ENCODE results near the gene COX7A2.

COX7A2 gene

GRCh38 chr6:75220357-75220756 lies 23.2 kb downstream of the COX7A2 start:
- DNase-seq (ENCODE audit: low read depth) = no peak

- no peak for DNase-seq (ENCODE audit: low read depth)
Measured at GRCh38 chr6:75219263-75219662, 24.3 kb downstream of the COX7A2 start.

- no peak for DNase-seq (ENCODE audit: low read depth)
Measured at GRCh38 chr6:75217193-75217592, 26.4 kb downstream of the COX7A2 start.

- no peak for DNase-seq (ENCODE audit: low read depth)
Measured at GRCh38 chr6:75215291-75215690, 28.3 kb downstream of the COX7A2 start.

- no peak for DNase-seq (ENCODE audit: low read depth)
Measured at GRCh38 chr6:75213732-75214131, 29.9 kb downstream of the COX7A2 start.

GRCh38 chr6:75213112-75213511 lies 30.5 kb downstream of the COX7A2 start:
- DNase-seq (ENCODE audit: low read depth) = no peak

- DNase-seq (ENCODE audit: low read depth) = no peak
Measured at GRCh38 chr6:75211920-75212590, 31.5 kb downstream of the COX7A2 start.

- DNase-seq (ENCODE audit: low read depth) = no peak
Measured at GRCh38 chr6:75210885-75211739, 32.5 kb downstream of the COX7A2 start.

- no peak for DNase-seq (ENCODE audit: low read depth)
Measured at GRCh38 chr6:75209184-75209723, 34.3 kb downstream of the COX7A2 start.

- DNase-seq (ENCODE audit: low read depth) = peak; percentile 62
Measured at GRCh38 chr6:75208298-75209183, 35.1 kb downstream of the COX7A2 start.

- DNase-seq (ENCODE audit: low read depth) = no peak
Measured at GRCh38 chr6:75206576-75207342, 36.8 kb downstream of the COX7A2 start.

- DNase-seq (ENCODE audit: low read depth) = no peak
Measured at GRCh38 chr6:75205776-75206575, 37.6 kb downstream of the COX7A2 start, which contains the start of gene COL12A1. COL12A1 (minus strand) TSS chr6:75206053; CDS start chr6:75202792, 3,261 bp downstream.

- DNase-seq (ENCODE audit: low read depth) = no peak
Measured at GRCh38 chr6:75204959-75205775, 38.4 kb downstream of the COX7A2 start.

GRCh38 chr6:75204217-75204958 lies 39.2 kb downstream of the COX7A2 start:
- DNase-seq (ENCODE audit: low read depth) = no peak

- DNase-seq (ENCODE audit: low read depth) = no peak
Measured at GRCh38 chr6:75203721-75204120, 39.9 kb downstream of the COX7A2 start.

GRCh38 chr6:75202676-75203131 lies 40.9 kb downstream of the COX7A2 start:
- DNase-seq (ENCODE audit: low read depth) = no peak

GRCh38 chr6:75201901-75202672 lies 41.5 kb downstream of the COX7A2 start:
- DNase-seq (ENCODE audit: low read depth) = no peak

GRCh38 chr6:75201021-75201420 lies 42.6 kb downstream of the COX7A2 start:
- DNase-seq (ENCODE audit: low read depth) = no peak
